ENCODE results near the gene JDP2. TPM values are rescaled to one million over a fixed set of nuclear protein-coding genes. Genes with fewer than 3 reads are reported as not detected.

Gene JDP2
- total RNA-seq, 2 experiments from 2014 or later: 1.3 to 1.4 TPM

DNA sequence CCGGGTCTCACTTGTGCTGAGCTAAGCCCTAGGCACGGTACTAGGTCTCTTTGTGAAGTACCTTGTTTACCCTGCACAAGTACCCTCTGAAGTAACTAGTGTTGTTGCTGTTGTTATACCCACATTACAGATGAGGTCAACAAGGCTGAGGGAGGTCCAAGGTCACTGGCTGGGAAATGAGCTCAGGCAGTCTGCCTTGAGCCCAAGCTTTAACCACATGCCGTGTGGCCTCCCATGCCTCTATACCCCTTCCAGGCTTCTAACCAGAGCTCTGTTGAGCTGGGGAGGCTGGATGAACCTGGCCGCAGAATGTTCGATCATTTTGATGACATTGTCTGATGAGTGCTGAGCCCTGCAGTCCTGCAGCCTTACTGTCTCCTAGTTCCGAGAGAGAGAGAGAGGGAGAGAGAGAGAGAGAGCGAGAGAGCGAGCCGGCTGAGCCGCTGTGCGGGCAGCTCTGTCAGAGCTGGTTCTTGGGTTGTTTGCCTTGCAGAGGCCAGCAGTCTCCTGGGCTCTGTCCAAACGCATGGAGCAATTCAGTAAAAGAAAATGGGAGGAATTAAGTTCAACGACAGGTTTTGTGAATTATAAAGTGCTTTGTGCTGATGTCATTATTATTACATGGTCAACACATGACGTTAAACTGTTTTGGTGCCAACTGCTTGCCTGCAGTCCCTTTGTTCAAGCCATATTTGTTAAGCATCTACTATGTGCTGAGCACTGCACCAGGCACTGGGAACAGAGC lies 13.1 kb downstream of the JDP2 start:
- no peaks in the 10 kb centered on the region for H3K9me3 Mint-ChIP-seq
- ATAC-seq: no peak
- ChIA-PET POLR2A (interaction anchor here (0.6 kb wide), 1 partner anchor 123 kb away, joined by 3 read pairs; no protein-coding TSS in a partner anchor), CTCF (no interaction called here)
- H3K4me1 Mint-ChIP-seq (ENCODE audit: low read depth): peaks cover 3% of the 10 kb centered on the region
- no peak overlapping the region for H3K27ac Mint-ChIP-seq
- intact Hi-C loops (cut with micrococcal nuclease): no loop called here
- TF ChIP-seq, protein P1, sequence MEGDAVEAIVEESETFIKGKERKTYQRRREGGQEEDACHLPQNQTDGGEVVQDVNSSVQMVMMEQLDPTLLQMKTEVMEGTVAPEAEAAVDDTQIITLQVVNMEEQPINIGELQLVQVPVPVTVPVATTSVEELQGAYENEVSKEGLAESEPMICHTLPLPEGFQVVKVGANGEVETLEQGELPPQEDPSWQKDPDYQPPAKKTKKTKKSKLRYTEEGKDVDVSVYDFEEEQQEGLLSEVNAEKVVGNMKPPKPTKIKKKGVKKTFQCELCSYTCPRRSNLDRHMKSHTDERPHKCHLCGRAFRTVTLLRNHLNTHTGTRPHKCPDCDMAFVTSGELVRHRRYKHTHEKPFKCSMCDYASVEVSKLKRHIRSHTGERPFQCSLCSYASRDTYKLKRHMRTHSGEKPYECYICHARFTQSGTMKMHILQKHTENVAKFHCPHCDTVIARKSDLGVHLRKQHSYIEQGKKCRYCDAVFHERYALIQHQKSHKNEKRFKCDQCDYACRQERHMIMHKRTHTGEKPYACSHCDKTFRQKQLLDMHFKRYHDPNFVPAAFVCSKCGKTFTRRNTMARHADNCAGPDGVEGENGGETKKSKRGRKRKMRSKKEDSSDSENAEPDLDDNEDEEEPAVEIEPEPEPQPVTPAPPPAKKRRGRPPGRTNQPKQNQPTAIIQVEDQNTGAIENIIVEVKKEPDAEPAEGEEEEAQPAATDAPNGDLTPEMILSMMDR (IDR thresholded peaks at IDR 0.05): no peak
- no peaks in the 10 kb centered on the region for H3K27me3 Mint-ChIP-seq
- H3K4me3 Mint-ChIP-seq: no peak overlapping the region
- DNase-seq: no peak
- H3K36me3 Mint-ChIP-seq (ENCODE audit: low read depth): no peaks in the 10 kb centered on the region

DNA sequence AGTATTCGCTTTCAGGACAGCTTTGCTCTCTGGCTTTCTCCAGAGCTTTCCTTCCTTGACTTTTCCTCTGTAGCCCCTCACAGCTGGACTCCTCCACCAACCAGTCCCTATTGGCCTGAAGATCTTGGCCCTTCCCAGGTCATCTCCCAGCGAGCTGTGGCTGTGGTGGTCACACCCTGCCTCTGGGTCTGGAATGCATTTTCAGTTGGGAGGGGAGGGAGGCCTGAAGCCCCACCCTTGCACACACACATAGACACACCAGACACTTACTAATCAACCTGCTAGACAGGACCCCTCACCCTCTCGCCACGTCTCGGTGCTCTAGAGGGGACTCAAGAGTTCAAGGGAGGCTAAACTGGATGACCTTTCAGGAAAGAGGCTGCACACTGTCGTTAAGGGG lies 13.9 kb downstream of the JDP2 start:
- Mint-ChIP-seq H3K4me1 (ENCODE audit: low read depth) (no peaks in the 10 kb centered on the region), H3K9me3 (no peaks in the 10 kb centered on the region), H3K27ac (no peak overlapping the region), H3K36me3 (ENCODE audit: low read depth) (no peaks in the 10 kb centered on the region), H3K27me3 (no peaks in the 10 kb centered on the region), H3K4me3 (no peak overlapping the region)
- DNase-seq: no peak
- intact Hi-C loops (cut with micrococcal nuclease): no loop called here
- POLR2A ChIA-PET: no interaction called here
- CTCF ChIA-PET: no interaction called here
- ATAC-seq: no peak
- TF ChIP-seq, protein P1 (IDR thresholded peaks at IDR 0.05): no peak

DNA sequence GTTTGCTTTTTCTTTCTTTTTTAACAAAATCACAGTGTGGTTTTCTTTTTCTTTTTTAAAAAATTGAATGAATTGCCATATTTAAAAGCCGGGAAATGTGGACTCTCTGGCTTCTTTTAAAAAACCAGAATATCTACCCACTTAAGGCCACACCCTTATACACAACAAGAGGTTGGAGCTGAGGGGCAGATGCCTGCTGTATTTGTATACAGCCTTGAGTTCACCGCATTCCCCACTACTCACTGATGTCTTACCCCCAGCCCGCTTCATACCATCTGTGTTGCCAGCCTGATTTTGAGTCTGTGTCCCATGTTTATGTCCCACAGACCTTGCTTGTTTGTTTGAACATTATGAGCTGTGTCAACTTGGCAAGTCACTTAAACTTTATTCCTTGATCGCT lies 14.3 kb downstream of the JDP2 start:
- Mint-ChIP-seq H3K9me3 (no peaks in the 10 kb centered on the region), H3K4me3 (no peak overlapping the region), H3K4me1 (ENCODE audit: low read depth) (no peaks in the 10 kb centered on the region), H3K36me3 (ENCODE audit: low read depth) (no peaks in the 10 kb centered on the region), H3K27ac (no peak overlapping the region), H3K27me3 (no peaks in the 10 kb centered on the region)
- ATAC-seq (no peak), DNase-seq (no peak)
- CTCF ChIA-PET: interaction anchor here (3.1 kb wide), 1 partner anchor 12 kb away, joined by 17 read pairs; no protein-coding TSS in a partner anchor
- TF ChIP-seq, protein P1 (IDR thresholded peaks at IDR 0.05): no peak
- intact Hi-C loops (cut with micrococcal nuclease): no loop called here
- POLR2A ChIA-PET: no interaction called here

DNA sequence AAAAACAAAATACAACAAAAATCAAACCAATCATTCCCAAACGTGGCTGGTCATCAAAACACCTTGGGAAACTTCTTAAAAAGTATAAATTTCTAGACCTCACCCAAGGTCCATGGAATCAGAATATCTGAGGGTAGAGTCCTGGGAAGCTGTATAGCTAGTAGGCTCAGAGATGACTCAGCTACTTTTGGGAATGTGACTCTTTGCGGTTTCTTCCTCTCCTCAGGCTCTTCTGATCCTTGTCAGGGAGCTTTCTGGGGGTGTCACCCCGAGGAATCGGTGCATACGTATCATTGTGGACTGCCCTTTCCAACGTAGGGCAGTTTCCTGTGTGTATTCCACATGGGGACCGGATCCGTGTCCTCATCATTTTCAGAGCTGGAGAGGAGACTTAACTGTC lies 14.8 kb downstream of the JDP2 start:
- Mint-ChIP-seq H3K4me3 (no peak overlapping the region), H3K4me1 (ENCODE audit: low read depth) (no peaks in the 10 kb centered on the region), H3K27ac (no peak overlapping the region), H3K27me3 (no peaks in the 10 kb centered on the region), H3K9me3 (no peaks in the 10 kb centered on the region), H3K36me3 (ENCODE audit: low read depth) (no peaks in the 10 kb centered on the region)
- ATAC-seq: no peak
- DNase-seq: no peak
- intact Hi-C loops (cut with micrococcal nuclease): no loop called here
- TF ChIP-seq, protein P1 (IDR thresholded peaks at IDR 0.05): no peak
- ChIA-PET POLR2A (no interaction called here), CTCF (interaction anchor here (3.1 kb wide), 1 partner anchor 11 kb away, joined by 17 read pairs; no protein-coding TSS in a partner anchor)

DNA sequence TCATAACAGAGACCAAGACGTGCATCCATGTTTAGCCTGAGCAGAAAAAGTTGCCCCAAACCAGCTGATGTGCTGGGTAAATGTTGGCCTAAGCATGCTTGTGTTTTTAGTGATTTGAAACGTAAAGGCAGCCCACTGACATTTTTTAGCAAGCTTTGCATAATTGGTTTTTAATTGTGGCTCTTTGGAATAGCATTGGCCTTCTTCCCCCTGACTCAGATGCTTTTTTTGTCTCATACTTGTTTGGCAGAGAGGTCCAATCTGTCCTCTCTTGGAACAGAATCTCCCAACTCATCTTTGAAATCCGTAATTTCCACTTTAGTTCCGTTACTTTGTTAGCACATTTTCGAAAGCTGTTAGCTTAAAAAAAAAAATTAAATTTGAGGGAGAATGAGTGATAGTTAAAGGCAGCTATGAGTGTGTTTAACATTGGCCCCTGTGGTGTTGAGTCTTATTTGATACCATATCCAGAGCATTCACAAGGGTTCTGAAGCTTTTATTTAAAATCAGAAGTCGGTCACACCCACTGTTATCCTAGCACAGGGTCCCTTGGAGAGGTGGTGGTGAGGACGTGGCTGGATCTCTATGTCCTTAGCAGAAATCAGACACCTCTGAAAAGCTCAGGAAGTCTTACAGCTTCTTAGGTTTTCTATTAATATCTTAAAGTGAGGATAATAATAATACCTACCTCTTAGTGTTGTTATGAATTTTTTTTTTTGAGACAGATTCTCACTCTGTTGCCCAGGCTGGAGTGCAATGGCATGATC lies 15.6 kb downstream of the JDP2 start:
- ChIA-PET POLR2A (no interaction called here), CTCF (interaction anchor here (0.6 to 3.1 kb wide), 3 partner anchors 11 to 136 kb away, joined by 3 to 17 read pairs (median 3); no protein-coding TSS in a partner anchor)
- DNase-seq: no peak
- TF ChIP-seq, protein P1 (IDR thresholded peaks at IDR 0.05): no peak
- Mint-ChIP-seq H3K27me3 (peaks cover 1% of the 10 kb centered on the region), H3K4me1 (ENCODE audit: low read depth) (no peaks in the 10 kb centered on the region), H3K4me3 (no peak overlapping the region), H3K9me3 (no peaks in the 10 kb centered on the region), H3K36me3 (ENCODE audit: low read depth) (no peaks in the 10 kb centered on the region), H3K27ac (no peak overlapping the region)
- intact Hi-C loops (cut with micrococcal nuclease): no loop called here
- ATAC-seq: no peak
